ENCODE results near the gene SLC28A1.
A peak's percentile ranks its signal among the peaks of the same experiment; 100 is the strongest.
"Not testable (repeated sequence)": the region's sequence is repeated elsewhere in the genome, so short reads cannot be mapped to it uniquely, and the experiment has no call there.

The SLC28A1 gene

GRCh38 chr15:84883916-84884781 lies at the start of gene SLC28A1:
TSS of gene SLC28A1 (plus strand) at chr15:84884662. CDS start at chr15:84887761, 3,099 bp downstream.
- in situ Hi-C loops (cut with MboI; ENCODE audit: low pct_unique_long_range_greater_than_20kb, low sequenced_read_pairs): no loop called here
- no peak for DNase-seq

- in situ Hi-C loops (cut with MboI; ENCODE audit: low pct_unique_long_range_greater_than_20kb, low sequenced_read_pairs): no loop called here
- no peak for DNase-seq
These were observed 49.5 kb upstream of the SLC28A1 start for GRCh38 chr15:84834969-84835368.

- no peak for DNase-seq
- in situ Hi-C loops (cut with MboI; ENCODE audit: low pct_unique_long_range_greater_than_20kb, low sequenced_read_pairs): no loop called here
These were observed 48.7 kb upstream of the SLC28A1 start for GRCh38 chr15:84835661-84836337.

- no peak for DNase-seq
- in situ Hi-C loops (cut with MboI; ENCODE audit: low pct_unique_long_range_greater_than_20kb, low sequenced_read_pairs): no loop called here
These were observed 47.6 kb upstream of the SLC28A1 start for GRCh38 chr15:84836844-84837243.

GRCh38 chr15:84839714-84840113 lies 44.7 kb upstream of the SLC28A1 start:
- in situ Hi-C loops (cut with MboI; ENCODE audit: low pct_unique_long_range_greater_than_20kb, low sequenced_read_pairs): no loop called here
- DNase-seq: no peak

GRCh38 chr15:84840255-84840654 lies 44.2 kb upstream of the SLC28A1 start:
- in situ Hi-C loops (cut with MboI; ENCODE audit: low pct_unique_long_range_greater_than_20kb, low sequenced_read_pairs): no loop called here
- no peak for DNase-seq

- in situ Hi-C loops (cut with MboI; ENCODE audit: low pct_unique_long_range_greater_than_20kb, low sequenced_read_pairs): no loop called here
- no peak for DNase-seq
These were observed 43.6 kb upstream of the SLC28A1 start for GRCh38 chr15:84840741-84841429.

GRCh38 chr15:84842781-84843180 lies 41.7 kb upstream of the SLC28A1 start:
- in situ Hi-C loops (cut with MboI; ENCODE audit: low pct_unique_long_range_greater_than_20kb, low sequenced_read_pairs): no loop called here
- DNase-seq: no peak

GRCh38 chr15:84844964-84845363 lies 39.5 kb upstream of the SLC28A1 start:
- no peak for DNase-seq
- in situ Hi-C loops (cut with MboI; ENCODE audit: low pct_unique_long_range_greater_than_20kb, low sequenced_read_pairs): no loop called here

GRCh38 chr15:84845631-84846030 lies 38.8 kb upstream of the SLC28A1 start:
- in situ Hi-C loops (cut with MboI; ENCODE audit: low pct_unique_long_range_greater_than_20kb, low sequenced_read_pairs): not testable (repeated sequence)
- DNase-seq: peak; percentile 80

GRCh38 chr15:84846269-84846668 lies 38.2 kb upstream of the SLC28A1 start:
- DNase-seq: no peak
- in situ Hi-C loops (cut with MboI; ENCODE audit: low pct_unique_long_range_greater_than_20kb, low sequenced_read_pairs): no loop called here

- no peak for DNase-seq
- in situ Hi-C loops (cut with MboI; ENCODE audit: low pct_unique_long_range_greater_than_20kb, low sequenced_read_pairs): no loop called here
These were observed 37.1 kb upstream of the SLC28A1 start for GRCh38 chr15:84847382-84847781.

GRCh38 chr15:84852212-84852611 lies 32.2 kb upstream of the SLC28A1 start:
- in situ Hi-C loops (cut with MboI; ENCODE audit: low pct_unique_long_range_greater_than_20kb, low sequenced_read_pairs): no loop called here
- DNase-seq: no peak

- in situ Hi-C loops (cut with MboI; ENCODE audit: low pct_unique_long_range_greater_than_20kb, low sequenced_read_pairs): no loop called here
- DNase-seq: no peak
These were observed 29.3 kb upstream of the SLC28A1 start for GRCh38 chr15:84855136-84855535.

GRCh38 chr15:84855765-84856164 lies 28.7 kb upstream of the SLC28A1 start:
- DNase-seq: no peak
- in situ Hi-C loops (cut with MboI; ENCODE audit: low pct_unique_long_range_greater_than_20kb, low sequenced_read_pairs): no loop called here

- no peak for DNase-seq
- in situ Hi-C loops (cut with MboI; ENCODE audit: low pct_unique_long_range_greater_than_20kb, low sequenced_read_pairs): no loop called here
These were observed 27.6 kb upstream of the SLC28A1 start for GRCh38 chr15:84856731-84857417.

GRCh38 chr15:84857418-84858004 lies 27.0 kb upstream of the SLC28A1 start:
- in situ Hi-C loops (cut with MboI; ENCODE audit: low pct_unique_long_range_greater_than_20kb, low sequenced_read_pairs): no loop called here
- no peak for DNase-seq

GRCh38 chr15:84858231-84858630 lies 26.2 kb upstream of the SLC28A1 start:
- in situ Hi-C loops (cut with MboI; ENCODE audit: low pct_unique_long_range_greater_than_20kb, low sequenced_read_pairs): no loop called here
- no peak for DNase-seq

- no peak for DNase-seq
- in situ Hi-C loops (cut with MboI; ENCODE audit: low pct_unique_long_range_greater_than_20kb, low sequenced_read_pairs): no loop called here
These were observed 25.3 kb upstream of the SLC28A1 start for GRCh38 chr15:84859144-84859543.
